NB4 (cell line): ENCODE results near the gene MYLK4.

Experiments
- MAX ChIP-seq: IDR thresholded peaks from 2 replicates; pipeline ENCODE4 v1.6.1; 2011; ENCODE audit warnings: low read depth, low read length
- POLR2A ChIP-seq: IDR thresholded peaks from 2 replicates; pipeline ENCODE4 v1.6.1; 2011; ENCODE audit warnings: mild to moderate bottlenecking; ENCODE audit not compliant: insufficient read length; ENCODE audit errors: extremely low read depth
- TF ChIP-seq, protein P1 (sequence below): IDR thresholded peaks from one replicate; pipeline ENCODE4 v1.5.1; 2012; ENCODE audit warnings: low read depth, low read length

GRCh38 chr6:2763345-2763841 is 12.7 kb upstream of the MYLK4 start:
- TF ChIP-seq, protein P1, sequence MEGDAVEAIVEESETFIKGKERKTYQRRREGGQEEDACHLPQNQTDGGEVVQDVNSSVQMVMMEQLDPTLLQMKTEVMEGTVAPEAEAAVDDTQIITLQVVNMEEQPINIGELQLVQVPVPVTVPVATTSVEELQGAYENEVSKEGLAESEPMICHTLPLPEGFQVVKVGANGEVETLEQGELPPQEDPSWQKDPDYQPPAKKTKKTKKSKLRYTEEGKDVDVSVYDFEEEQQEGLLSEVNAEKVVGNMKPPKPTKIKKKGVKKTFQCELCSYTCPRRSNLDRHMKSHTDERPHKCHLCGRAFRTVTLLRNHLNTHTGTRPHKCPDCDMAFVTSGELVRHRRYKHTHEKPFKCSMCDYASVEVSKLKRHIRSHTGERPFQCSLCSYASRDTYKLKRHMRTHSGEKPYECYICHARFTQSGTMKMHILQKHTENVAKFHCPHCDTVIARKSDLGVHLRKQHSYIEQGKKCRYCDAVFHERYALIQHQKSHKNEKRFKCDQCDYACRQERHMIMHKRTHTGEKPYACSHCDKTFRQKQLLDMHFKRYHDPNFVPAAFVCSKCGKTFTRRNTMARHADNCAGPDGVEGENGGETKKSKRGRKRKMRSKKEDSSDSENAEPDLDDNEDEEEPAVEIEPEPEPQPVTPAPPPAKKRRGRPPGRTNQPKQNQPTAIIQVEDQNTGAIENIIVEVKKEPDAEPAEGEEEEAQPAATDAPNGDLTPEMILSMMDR = no peak
- TF ChIP-seq POLR2A (peak; percentile 42), MAX (no peak)
